GM18907 (cell line): ENCODE data around the gene OPTC.

Source experiments
- ATAC-seq: cut with Tn5 transposase; IDR thresholded peaks from one replicate; pipeline ENCODE4 v1.9.1; 2021; ENCODE audit warnings: mild to moderate bottlenecking, moderate library complexity; ENCODE audit not compliant: unreplicated experiment

Gene OPTC

GRCh38 chr1:203490607-203491006, 3.3 kb upstream of the OPTC start:
- ATAC-seq = no peak

GRCh38 chr1:203491664-203492063, 2.3 kb upstream of the OPTC start:
- ATAC-seq = no peak

- ATAC-seq = no peak
These were observed 1.7 kb upstream of the OPTC start for GRCh38 chr1:203492082-203492747.

GRCh38 chr1:203492748-203493130, 1.2 kb upstream of the OPTC start:
- ATAC-seq = no peak

GRCh38 chr1:203495845-203496244, 1.9 kb downstream of the OPTC start:
- ATAC-seq = no peak

GRCh38 chr1:203497269-203497777, 3.4 kb downstream of the OPTC start:
- no peak for ATAC-seq

GRCh38 chr1:203499643-203500278, 5.8 kb downstream of the OPTC start:
- no peak for ATAC-seq

GRCh38 chr1:203500279-203500678, 6.3 kb downstream of the OPTC start:
- no peak for ATAC-seq

- ATAC-seq = no peak
These were observed 9.9 kb downstream of the OPTC start for GRCh38 chr1:203503836-203504235.

- no peak for ATAC-seq
These were observed 10.7 kb downstream of the OPTC start for GRCh38 chr1:203504400-203505250.

- no peak for ATAC-seq
These were observed 11.7 kb downstream of the OPTC start for GRCh38 chr1:203505526-203506204.

GRCh38 chr1:203506858-203507626, 13.1 kb downstream of the OPTC start:
- ATAC-seq = no peak

- ATAC-seq = no peak
These were observed 13.8 kb downstream of the OPTC start for GRCh38 chr1:203507759-203508158.

- ATAC-seq = no peak
These were observed 14.6 kb downstream of the OPTC start for GRCh38 chr1:203508463-203509073.

GRCh38 chr1:203509135-203509534, 15.2 kb downstream of the OPTC start:
- no peak for ATAC-seq

- ATAC-seq = no peak
These were observed 17.6 kb downstream of the OPTC start for GRCh38 chr1:203511513-203511912.

- ATAC-seq = no peak
These were observed 18.0 kb downstream of the OPTC start for GRCh38 chr1:203511930-203512329.

- no peak for ATAC-seq
These were observed 18.5 kb downstream of the OPTC start for GRCh38 chr1:203512517-203512847.

GRCh38 chr1:203512848-203513584, 19.1 kb downstream of the OPTC start:
- ATAC-seq = no peak
